ENCODE results near the gene CPEB3. TPM values are rescaled to one million over a fixed set of nuclear protein-coding genes. Genes with fewer than 3 reads are reported as not detected.

CPEB3 gene
- total RNA-seq, 1 experiment from 2014 or later: 1.0 TPM

DNA sequence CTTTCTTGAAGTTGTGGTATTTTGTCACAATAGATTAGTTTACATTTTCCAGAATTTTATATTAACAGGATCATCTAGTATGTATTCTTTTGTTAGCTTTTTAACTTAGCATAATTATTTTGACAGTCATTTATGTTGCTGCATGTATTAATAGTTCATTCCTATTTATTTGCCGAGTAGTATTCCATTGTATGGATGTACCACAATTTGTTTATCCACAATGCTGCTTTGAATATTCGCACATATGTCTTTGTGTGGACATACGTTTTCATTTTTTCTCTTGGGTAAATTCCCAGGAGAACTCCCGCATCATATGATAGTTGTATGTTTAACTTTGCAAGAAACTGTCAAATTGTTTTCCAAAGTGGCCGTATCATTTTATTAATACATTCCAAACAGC is 115.7 kb downstream of the CPEB3 start:
- Histone ChIP-seq H4K8ac (replicated peaks; ENCODE audit: insufficient read length, low read depth, low read length) (no peak overlapping the region), H3K27ac (ENCODE audit: insufficient read length, low read depth, low read length) (no peak overlapping the region), H2AK5ac (ENCODE audit: insufficient read length, low read length) (no peak overlapping the region), H3K14ac (ENCODE audit: insufficient read depth, low read length) (no peak overlapping the region), H4K5ac (ENCODE audit: insufficient read length, low read depth, low read length) (no peak overlapping the region), H2BK20ac (ENCODE audit: low read depth, low read length, poor library complexity, severe bottlenecking) (no peak overlapping the region), H2BK5ac (ENCODE audit: insufficient read length, low read length) (no peak overlapping the region), H3K4ac (ENCODE audit: low read depth, low read length) (no peak overlapping the region), H3K4me2 (ENCODE audit: insufficient read depth, insufficient read length, low read length) (no peak overlapping the region), H3K4me1 (ENCODE audit: insufficient read depth, low read length) (no peaks in the 10 kb centered on the region), H3K23me2 (ENCODE audit: insufficient read length, low read depth, low read length, poor library complexity, severe bottlenecking) (no peaks in the 10 kb centered on the region), H3K18ac (ENCODE audit: insufficient read length, low read depth, low read length) (no peak overlapping the region), H3K9me3 (ENCODE audit: control insufficient read depth, low read depth, low read length) (no peaks in the 10 kb centered on the region), H4K20me1 (ENCODE audit: control insufficient read depth, insufficient read depth, insufficient read length) (no peaks in the 10 kb centered on the region), H2BK120ac (ENCODE audit: low read depth, low read length, poor library complexity, severe bottlenecking) (no peak overlapping the region), H3K79me1 (ENCODE audit: insufficient read depth, low read depth, low read length, poor library complexity, severe bottlenecking) (no peaks in the 10 kb centered on the region), H3K56ac (ENCODE audit: insufficient read length, low read depth, low read length) (no peak overlapping the region), H4K91ac (ENCODE audit: insufficient read length, low read depth, low read length) (no peak overlapping the region), H3K27me3 (ENCODE audit: insufficient read depth, low read length) (no peaks in the 10 kb centered on the region), H3K79me2 (ENCODE audit: insufficient read depth, low read length) (no peaks in the 10 kb centered on the region), H3K9ac (ENCODE audit: extremely low read depth, insufficient read length, low read length) (no peak overlapping the region), H2BK15ac (ENCODE audit: low read depth, low read length) (no peak overlapping the region), H2AFZ (ENCODE audit: low read length) (no peak overlapping the region), H3T11ph (ENCODE audit: low read length) (no peak overlapping the region), H2BK12ac (ENCODE audit: insufficient read length, low read depth, low read length) (no peak overlapping the region), H3K23ac (ENCODE audit: insufficient read length, low read depth, low read length) (no peak overlapping the region)
- TF ChIP-seq, protein P1, sequence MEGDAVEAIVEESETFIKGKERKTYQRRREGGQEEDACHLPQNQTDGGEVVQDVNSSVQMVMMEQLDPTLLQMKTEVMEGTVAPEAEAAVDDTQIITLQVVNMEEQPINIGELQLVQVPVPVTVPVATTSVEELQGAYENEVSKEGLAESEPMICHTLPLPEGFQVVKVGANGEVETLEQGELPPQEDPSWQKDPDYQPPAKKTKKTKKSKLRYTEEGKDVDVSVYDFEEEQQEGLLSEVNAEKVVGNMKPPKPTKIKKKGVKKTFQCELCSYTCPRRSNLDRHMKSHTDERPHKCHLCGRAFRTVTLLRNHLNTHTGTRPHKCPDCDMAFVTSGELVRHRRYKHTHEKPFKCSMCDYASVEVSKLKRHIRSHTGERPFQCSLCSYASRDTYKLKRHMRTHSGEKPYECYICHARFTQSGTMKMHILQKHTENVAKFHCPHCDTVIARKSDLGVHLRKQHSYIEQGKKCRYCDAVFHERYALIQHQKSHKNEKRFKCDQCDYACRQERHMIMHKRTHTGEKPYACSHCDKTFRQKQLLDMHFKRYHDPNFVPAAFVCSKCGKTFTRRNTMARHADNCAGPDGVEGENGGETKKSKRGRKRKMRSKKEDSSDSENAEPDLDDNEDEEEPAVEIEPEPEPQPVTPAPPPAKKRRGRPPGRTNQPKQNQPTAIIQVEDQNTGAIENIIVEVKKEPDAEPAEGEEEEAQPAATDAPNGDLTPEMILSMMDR (conservative IDR thresholded peaks at IDR 0.05): no peak
- Mint-ChIP-seq H3K27me3 (ENCODE audit: low read depth) (no peaks in the 10 kb centered on the region; the same call in 1 of the 2 replicates), H3K4me3 (no peak overlapping the region), H3K4me1 (no peaks in the 10 kb centered on the region; a peak in 1 of 4 replicates), H3K27ac (no peak overlapping the region), H3K36me3 (ENCODE audit: insufficient read depth in 1 of 3, low read depth in 3 of 3) (0 out of 7 replicates have a peak, but pooled peaks cover 0 to 5% (median 0%) of the 10 kb centered on the region in 3 experiments), H3K9me3 (no peaks in the 10 kb centered on the region)
- no CpG with 5 or more reads among the region's 5 CpGs for WGBS (ENCODE audit: extremely low coverage, insufficient read length, low lambda C conversion rate)
- DNase-seq: no peak
